ENCODE results near the gene ZCCHC2.

DNA sequence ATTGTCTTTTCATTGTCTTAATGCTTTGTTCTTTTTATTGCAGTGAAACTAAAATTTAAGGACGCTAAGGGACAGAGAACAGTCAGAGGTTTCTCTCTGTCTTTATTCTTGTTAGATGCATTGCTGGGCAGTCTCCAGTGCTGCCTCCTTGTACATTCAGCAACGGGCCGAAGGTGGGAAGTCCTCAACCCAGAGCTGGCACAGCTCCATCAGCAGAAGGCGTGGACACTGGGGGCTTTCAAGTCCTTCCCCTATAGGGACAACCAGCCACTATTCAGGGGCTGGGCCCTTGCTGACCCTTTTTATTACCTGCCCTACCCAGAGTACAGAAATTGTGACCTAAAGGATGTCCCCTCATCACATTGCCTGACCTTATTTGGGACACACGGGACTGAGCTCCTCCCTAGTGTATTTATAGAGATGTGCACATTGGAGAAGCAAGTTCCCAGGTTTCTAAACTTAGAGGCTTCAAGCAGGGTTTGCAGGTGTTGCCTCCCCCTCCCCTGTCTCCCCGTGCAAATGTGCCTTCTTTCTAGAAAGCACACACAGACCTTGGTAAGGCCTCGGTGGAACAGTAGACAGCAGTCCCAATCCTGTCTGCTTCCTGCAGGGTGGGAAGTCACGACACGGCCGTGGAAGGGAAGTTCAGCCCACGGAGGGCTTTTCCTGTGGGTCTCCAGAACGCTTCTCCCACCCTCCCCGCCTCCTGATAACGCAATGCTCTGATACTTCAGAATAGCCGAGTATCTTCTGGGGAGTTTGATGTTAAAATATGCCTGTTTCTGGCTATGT is 68.2 kb downstream of the ZCCHC2 start:
- TF ChIP-seq CEBPB (IDR thresholded peaks at IDR 0.05; ENCODE audit: low read depth, low read length) (no peak), POLR2A (IDR thresholded peaks at IDR 0.05; ENCODE audit: low read depth, low read length) (no peak), RAD21 (IDR thresholded peaks at IDR 0.05; ENCODE audit: low read length) (no peak), SMC3 (IDR thresholded peaks at IDR 0.05; ENCODE audit: low read depth, low read length) (no peak), CHD1 (IDR thresholded peaks at IDR 0.05; ENCODE audit: low read depth, low read length) (no peak)
- TF ChIP-seq, protein P1, sequence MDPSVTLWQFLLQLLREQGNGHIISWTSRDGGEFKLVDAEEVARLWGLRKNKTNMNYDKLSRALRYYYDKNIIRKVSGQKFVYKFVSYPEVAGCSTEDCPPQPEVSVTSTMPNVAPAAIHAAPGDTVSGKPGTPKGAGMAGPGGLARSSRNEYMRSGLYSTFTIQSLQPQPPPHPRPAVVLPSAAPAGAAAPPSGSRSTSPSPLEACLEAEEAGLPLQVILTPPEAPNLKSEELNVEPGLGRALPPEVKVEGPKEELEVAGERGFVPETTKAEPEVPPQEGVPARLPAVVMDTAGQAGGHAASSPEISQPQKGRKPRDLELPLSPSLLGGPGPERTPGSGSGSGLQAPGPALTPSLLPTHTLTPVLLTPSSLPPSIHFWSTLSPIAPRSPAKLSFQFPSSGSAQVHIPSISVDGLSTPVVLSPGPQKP (IDR thresholded peaks at IDR 0.05; ENCODE audit: borderline replicate concordance, low read depth, low read length) = no peak
- TF ChIP-seq, protein P2, sequence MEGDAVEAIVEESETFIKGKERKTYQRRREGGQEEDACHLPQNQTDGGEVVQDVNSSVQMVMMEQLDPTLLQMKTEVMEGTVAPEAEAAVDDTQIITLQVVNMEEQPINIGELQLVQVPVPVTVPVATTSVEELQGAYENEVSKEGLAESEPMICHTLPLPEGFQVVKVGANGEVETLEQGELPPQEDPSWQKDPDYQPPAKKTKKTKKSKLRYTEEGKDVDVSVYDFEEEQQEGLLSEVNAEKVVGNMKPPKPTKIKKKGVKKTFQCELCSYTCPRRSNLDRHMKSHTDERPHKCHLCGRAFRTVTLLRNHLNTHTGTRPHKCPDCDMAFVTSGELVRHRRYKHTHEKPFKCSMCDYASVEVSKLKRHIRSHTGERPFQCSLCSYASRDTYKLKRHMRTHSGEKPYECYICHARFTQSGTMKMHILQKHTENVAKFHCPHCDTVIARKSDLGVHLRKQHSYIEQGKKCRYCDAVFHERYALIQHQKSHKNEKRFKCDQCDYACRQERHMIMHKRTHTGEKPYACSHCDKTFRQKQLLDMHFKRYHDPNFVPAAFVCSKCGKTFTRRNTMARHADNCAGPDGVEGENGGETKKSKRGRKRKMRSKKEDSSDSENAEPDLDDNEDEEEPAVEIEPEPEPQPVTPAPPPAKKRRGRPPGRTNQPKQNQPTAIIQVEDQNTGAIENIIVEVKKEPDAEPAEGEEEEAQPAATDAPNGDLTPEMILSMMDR (conservative IDR thresholded peaks at IDR 0.05; ENCODE audit: low read depth, low read length) = no peak

Data from IMR-90 (cell line).